OCI-LY7 (cell line): ENCODE data around the gene TMEM178B. TPM values are rescaled to one million over a fixed set of nuclear protein-coding genes. Genes with fewer than 3 reads are reported as not detected.

ENCODE experiments used
- BruUV-seq: library from RNA; stranded (reverse); fragments of 400-500 nt; replicated peaks from 2 replicates; lab custom pipeline; 2021; lab: Mats Ljungman, UMichigan
- CTCF ChIA-PET: fragments of 300-600 bp; sonication (Branson Sonifier 250); formaldehyde crosslinking; loops from one replicate; lab custom pipeline; 2022; ENCODE audit warnings: antibody characterized with exemption; ENCODE audit not compliant: unreplicated experiment; lab: Charles Lee
- POLR2A ChIA-PET: fragments of 300-600 bp; sonication (Branson Sonifier 250); formaldehyde crosslinking; loops from one replicate; lab custom pipeline; 2022; ENCODE audit warnings: antibody characterized with exemption; lab: Charles Lee
- DNase-seq: peaks from one replicate; pipeline ENCODE4 v3.0.0-alpha.2; 2015; ENCODE audit warnings: low spot score
- H2AFZ ChIP-seq: fragments of 200-600 bp; sonication (generic), shearing (Covaris generic); 2 replicates; pipeline ENCODE4 v1.6.1; 2014; ENCODE audit warnings: mild to moderate bottlenecking, antibody characterized with exemption, low read length, moderate library complexity
- H3K27ac ChIP-seq: fragments of 200-600 bp; sonication (generic); 2 replicates; pipeline ENCODE4 v1.5.1; 2014; ENCODE audit warnings: mixed run types, low read depth, mild to moderate bottlenecking, moderate library complexity, low read length, inconsistent platforms; ENCODE audit not compliant: poor library complexity, severe bottlenecking
- H3K36me3 ChIP-seq: fragments of 200-600 bp; sonication (generic); 2 replicates; pipeline ENCODE4 v1.6.1; 2014; ENCODE audit warnings: mild to moderate bottlenecking, antibody characterized with exemption, low read length, moderate library complexity, mixed read lengths; ENCODE audit not compliant: insufficient read depth
- H3K4me1 ChIP-seq: fragments of 200-600 bp; sonication (generic); 2 replicates; pipeline ENCODE4 v1.5.1; 2014; ENCODE audit warnings: mild to moderate bottlenecking, low read length; ENCODE audit not compliant: insufficient read depth, poor library complexity, severe bottlenecking
- H3K4me2 ChIP-seq: fragments of 200-600 bp; sonication (generic); 2 replicates; pipeline ENCODE4 v1.6.1; 2014; ENCODE audit warnings: mild to moderate bottlenecking, low read length
- H3K4me3 ChIP-seq: fragments of 200-600 bp; sonication (generic); 2 replicates; pipeline ENCODE4 v1.5.1; 2014; ENCODE audit warnings: mild to moderate bottlenecking, low read depth, low read length; ENCODE audit not compliant: poor library complexity, severe bottlenecking
- H3K79me2 ChIP-seq: fragments of 200-600 bp; sonication (generic); 2 replicates; pipeline ENCODE4 v1.6.1; 2016; ENCODE audit warnings: low read depth, mild to moderate bottlenecking, low read length, moderate library complexity, mixed read lengths; ENCODE audit not compliant: insufficient read depth
- H3K9me2 ChIP-seq: fragments of 200-600 bp; sonication (generic); 2 replicates; pipeline ENCODE4 v1.6.1; 2016; ENCODE audit warnings: mild to moderate bottlenecking, low read length, mixed read lengths; ENCODE audit not compliant: insufficient read depth
- H3K9me3 ChIP-seq: fragments of 200-600 bp; sonication (generic); 2 replicates; pipeline ENCODE4 v1.6.1; 2014; ENCODE audit warnings: mild to moderate bottlenecking, mixed run types, low read length, mixed read lengths
- H4K20me1 ChIP-seq: fragments of 200-600 bp; sonication (generic); 2 replicates; pipeline ENCODE4 v1.6.1; 2014; ENCODE audit warnings: mild to moderate bottlenecking, antibody characterized with exemption, low read length, moderate library complexity, mixed read lengths; ENCODE audit not compliant: insufficient read depth
- EZH2phosphoT487 ChIP-seq: fragments of 200-600 bp; sonication (generic); IDR thresholded peaks from 2 replicates; pipeline ENCODE4 v1.6.1; 2018; ENCODE audit warnings: low read depth, borderline replicate concordance, mild to moderate bottlenecking, mixed run types, antibody characterized with exemption, low read length, moderate library complexity, mixed read lengths
- intact Hi-C: fragments of 100-400 bp; cut with micrococcal nuclease; formaldehyde crosslinking; loops from one replicate; pipeline ENCODE4 v1.10.0; 2022; ENCODE audit not compliant: unreplicated experiment
- total RNA-seq, 2 experiments: library from RNA; depleted of rRNA in 1 of 2; stranded (reverse); fragments of >200 nt in 1 of 2; shearing (Covaris generic) in 1 of 2; gene quantifications; 2 replicates each; pipeline ENCODE4 v1.2.3, GENCODE V29; 2014 to 2022
- TF ChIP-seq, protein P1 (sequence below): fragments of 200-600 bp; sonication (generic); conservative IDR thresholded peaks from 2 replicates; pipeline ENCODE4 v1.5.1; 2014; ENCODE audit warnings: mild to moderate bottlenecking, antibody characterized with exemption, low read length, moderate library complexity, mixed read lengths

The TMEM178B gene
- total RNA-seq, 2 experiments from 2014 or later = not detected

DNA sequence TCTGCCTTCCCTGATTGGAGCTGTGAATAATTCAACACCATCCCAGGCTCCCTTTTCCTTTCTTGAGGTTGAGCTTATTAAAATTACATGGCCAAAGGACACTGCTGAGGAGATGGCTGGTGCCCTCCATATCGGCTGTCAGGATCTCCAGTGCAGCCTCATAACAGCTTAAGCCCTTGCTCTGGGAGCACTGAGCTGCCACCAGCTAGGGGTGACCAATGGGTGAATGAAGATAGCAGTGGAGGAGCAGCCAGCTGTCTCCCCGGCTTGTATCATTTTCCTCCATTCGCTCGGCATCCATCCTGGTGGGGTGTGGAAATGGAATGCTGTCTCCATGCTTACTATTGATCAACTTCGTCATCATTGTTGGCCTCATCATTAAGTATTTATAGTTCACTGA lies 154.6 kb downstream of the TMEM178B start:
- CTCF ChIA-PET = no interaction called here
- H3K79me2 ChIP-seq = no peaks in the 10 kb centered on the region
- POLR2A ChIA-PET = no interaction called here
- DNase-seq = no peak
- no peaks in the 10 kb centered on the region for H3K36me3 ChIP-seq
- TF ChIP-seq, protein P1, sequence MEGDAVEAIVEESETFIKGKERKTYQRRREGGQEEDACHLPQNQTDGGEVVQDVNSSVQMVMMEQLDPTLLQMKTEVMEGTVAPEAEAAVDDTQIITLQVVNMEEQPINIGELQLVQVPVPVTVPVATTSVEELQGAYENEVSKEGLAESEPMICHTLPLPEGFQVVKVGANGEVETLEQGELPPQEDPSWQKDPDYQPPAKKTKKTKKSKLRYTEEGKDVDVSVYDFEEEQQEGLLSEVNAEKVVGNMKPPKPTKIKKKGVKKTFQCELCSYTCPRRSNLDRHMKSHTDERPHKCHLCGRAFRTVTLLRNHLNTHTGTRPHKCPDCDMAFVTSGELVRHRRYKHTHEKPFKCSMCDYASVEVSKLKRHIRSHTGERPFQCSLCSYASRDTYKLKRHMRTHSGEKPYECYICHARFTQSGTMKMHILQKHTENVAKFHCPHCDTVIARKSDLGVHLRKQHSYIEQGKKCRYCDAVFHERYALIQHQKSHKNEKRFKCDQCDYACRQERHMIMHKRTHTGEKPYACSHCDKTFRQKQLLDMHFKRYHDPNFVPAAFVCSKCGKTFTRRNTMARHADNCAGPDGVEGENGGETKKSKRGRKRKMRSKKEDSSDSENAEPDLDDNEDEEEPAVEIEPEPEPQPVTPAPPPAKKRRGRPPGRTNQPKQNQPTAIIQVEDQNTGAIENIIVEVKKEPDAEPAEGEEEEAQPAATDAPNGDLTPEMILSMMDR = no peak
- TF ChIP-seq EZH2phosphoT487 = no peak
- BruUV-seq = no TSS peak
- intact Hi-C loops = no loop called here
- H3K9me3 ChIP-seq = no peaks in the 10 kb centered on the region
- no peak overlapping the region for H3K4me2 ChIP-seq
- H3K4me1 ChIP-seq = peaks cover 16% of the 10 kb centered on the region
- H3K4me3 ChIP-seq = no peak overlapping the region
- no peaks in the 10 kb centered on the region for H4K20me1 ChIP-seq
- H2AFZ ChIP-seq = no peak overlapping the region
- H3K27ac ChIP-seq = no peak overlapping the region
- H3K9me2 ChIP-seq = no peaks in the 10 kb centered on the region

DNA sequence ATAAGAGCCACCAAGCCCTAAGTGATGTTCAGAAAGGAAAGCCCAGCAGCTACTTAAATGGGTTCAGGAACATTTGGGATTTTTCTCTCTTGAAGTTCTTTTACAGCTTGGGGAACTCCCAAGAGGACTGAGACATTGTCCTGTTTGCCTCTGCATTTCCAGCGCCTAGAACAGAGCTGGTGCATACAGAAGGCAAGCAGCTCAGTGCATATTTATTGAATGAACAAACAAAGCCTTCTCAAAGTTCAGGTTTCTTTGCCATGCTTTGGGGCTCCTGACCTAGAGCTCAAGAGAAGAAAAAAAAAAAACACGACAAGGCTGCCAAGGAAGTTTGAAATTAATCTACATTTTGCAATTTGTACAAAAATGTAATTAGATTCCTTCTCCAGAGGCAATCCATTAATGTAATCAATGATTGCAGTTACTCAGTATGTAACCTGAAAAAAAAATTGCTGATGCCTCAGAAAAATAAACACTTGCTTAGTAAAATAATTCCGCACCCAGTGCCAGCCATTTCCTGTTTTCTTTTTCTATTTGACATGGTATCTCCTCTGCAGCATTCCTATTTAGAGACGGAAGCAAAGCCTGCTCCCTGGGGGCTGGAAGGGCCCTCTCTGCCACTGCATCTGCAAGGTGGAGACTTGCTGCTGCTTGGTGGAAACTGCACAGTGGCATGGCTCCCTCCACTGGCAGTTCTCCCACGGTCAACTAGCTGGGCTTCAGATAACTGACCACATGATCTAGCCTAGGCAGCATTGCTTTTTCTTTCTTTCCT lies 157.3 kb downstream of the TMEM178B start:
- no peak for DNase-seq
- Histone ChIP-seq H3K4me2 (no peak overlapping the region), H3K4me1 (peaks cover 7% of the 10 kb centered on the region), H3K9me2 (no peaks in the 10 kb centered on the region), H3K79me2 (no peaks in the 10 kb centered on the region), H3K27ac (no peak overlapping the region), H4K20me1 (no peaks in the 10 kb centered on the region), H3K4me3 (no peak overlapping the region), H2AFZ (no peak overlapping the region), H3K36me3 (no peaks in the 10 kb centered on the region), H3K9me3 (no peaks in the 10 kb centered on the region)
- no TSS peak for BruUV-seq
- intact Hi-C loops = no loop called here
- ChIA-PET POLR2A (interaction anchor here (0.6 kb wide), 4 partner anchors 10 to 1312 kb away, joined by 3 read pairs; no protein-coding TSS in a partner anchor), CTCF (no interaction called here)
- TF ChIP-seq, protein P1 = no peak
- TF ChIP-seq EZH2phosphoT487 = no peak

DNA sequence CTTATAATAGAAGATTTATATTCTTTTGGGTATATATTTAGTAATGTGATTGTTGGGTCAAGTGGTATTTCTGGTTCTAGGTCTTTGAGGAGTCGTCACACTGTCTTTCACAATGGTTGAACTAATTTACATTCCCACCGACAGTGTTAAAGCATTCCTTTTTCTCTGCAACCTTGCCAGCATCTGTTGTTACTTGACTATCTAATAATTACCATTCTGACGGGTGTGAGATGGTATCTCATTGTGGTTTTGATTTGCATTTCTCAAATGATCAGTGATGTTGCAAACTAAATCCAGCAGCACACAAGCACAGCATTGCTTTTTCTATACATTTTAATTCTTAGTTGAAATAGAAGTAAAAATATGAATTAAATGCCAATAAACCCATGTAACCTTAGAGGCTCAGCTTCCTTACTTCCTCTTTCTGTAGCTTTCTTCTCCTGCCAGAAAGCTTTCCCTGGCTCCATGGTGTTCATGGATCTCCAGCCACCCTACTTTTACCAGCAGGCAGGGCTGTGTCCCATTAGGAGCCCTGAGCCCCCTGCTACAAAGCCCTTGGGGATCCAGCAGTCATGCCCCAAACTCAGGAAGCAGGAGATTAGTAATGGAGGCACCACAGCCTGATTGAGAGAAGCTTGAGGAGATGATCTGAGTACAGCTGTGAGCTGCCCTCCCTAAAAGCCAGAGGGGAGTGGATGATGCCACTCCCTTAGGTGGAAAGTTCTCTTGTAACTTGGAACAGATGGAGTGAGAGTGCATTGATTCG lies 158.6 kb downstream of the TMEM178B start:
- CTCF ChIA-PET = no interaction called here

More for the DNA sequence above, 158.6 kb downstream of the TMEM178B start:
- POLR2A ChIA-PET = no interaction called here
- Histone ChIP-seq H3K4me2 (no peak overlapping the region), H3K4me3 (no peak overlapping the region), H3K9me2 (no peaks in the 10 kb centered on the region), H3K9me3 (no peaks in the 10 kb centered on the region), H3K27ac (no peak overlapping the region), H4K20me1 (no peaks in the 10 kb centered on the region), H3K4me1 (no peaks in the 10 kb centered on the region), H3K36me3 (no peaks in the 10 kb centered on the region), H2AFZ (no peak overlapping the region), H3K79me2 (no peaks in the 10 kb centered on the region)
- no peak for DNase-seq
- intact Hi-C loops = no loop called here
- no TSS peak for BruUV-seq
- TF ChIP-seq, protein P1 = no peak
- TF ChIP-seq EZH2phosphoT487 = no peak
